ENCODE measurements around the gene LARGE1.

LARGE1 gene

DNA sequence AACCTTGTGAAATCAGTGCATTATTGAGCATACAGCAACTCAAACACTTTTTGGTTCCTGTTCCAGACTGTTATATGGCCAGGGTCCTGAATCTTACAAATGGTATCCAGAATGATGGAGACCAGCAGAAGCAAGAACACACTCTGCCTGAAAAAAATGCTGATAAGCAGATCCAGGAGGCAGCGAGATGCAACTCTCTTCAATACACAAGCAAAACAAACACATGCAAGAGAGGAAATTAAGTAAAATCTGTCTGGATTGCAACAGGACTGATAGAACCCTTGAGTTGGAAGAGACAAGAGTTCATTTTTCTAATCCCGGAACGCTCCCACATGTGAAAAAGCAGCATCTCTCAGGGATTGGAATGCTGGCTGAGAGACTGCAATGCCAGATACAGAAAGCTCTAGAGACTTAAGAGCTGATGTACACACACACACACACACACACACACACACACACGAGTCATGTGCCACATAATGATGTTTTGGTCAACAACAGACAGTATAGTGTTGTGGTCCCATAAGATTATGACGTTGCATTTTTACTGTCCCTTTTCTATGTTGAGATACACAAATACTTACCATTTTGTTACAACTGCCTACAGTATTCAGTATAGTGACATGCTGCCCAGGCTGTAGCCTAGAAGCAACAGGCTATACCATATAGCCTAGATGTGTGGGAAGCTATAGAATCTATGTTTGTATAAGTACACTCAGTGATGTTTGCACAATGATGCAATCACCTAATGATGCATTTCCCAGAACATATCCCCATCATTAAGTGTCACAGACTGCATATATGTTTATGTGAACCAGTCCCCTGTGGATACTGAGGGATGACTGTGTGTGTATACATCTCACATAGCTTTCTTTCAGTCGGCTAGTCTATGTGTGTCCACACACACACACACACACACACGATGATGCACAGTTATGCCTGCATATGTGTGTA, 406.6 kb downstream of the LARGE1 start:
- H3K4me1 ChIP-seq (ENCODE audit: control insufficient read depth, insufficient read depth, low read length) = peaks cover 8% of the 10 kb centered on the region
- no peaks in the 10 kb centered on the region for H3K9me3 ChIP-seq (ENCODE audit: control insufficient read depth, insufficient read depth, low read length)
- no peak overlapping the region for H3K27ac ChIP-seq (ENCODE audit: low read depth, low read length)
- H3K9ac ChIP-seq (ENCODE audit: low read depth, low read length) = no peak overlapping the region
- H3K36me3 ChIP-seq (ENCODE audit: control insufficient read depth, insufficient read depth, low read length) = no peaks in the 10 kb centered on the region
- H3K27me3 ChIP-seq (ENCODE audit: control insufficient read depth, insufficient read depth, low read length) = no peaks in the 10 kb centered on the region
- no peak overlapping the region for H3K4me3 ChIP-seq (ENCODE audit: low read depth, low read length)

DNA sequence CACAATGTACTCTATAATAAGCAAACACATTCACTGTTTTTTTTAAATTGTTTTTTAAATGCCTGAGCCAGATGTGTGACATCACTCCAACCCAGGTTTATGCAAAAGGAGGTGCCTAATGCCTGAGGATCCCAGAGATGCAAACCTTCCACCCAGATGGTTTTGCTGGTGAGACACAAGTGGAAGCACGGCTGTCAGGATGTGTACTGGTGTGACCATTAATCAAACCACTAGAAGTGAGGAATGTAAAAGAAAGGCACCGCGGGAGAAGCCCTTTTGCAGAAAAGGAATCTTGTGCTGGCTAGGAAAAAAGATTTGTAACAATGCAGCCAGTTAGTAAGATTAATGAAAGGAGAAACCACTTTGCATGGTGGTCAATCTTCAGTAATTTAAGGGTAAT, 407.4 kb downstream of the LARGE1 start:
- no peaks in the 10 kb centered on the region for H3K9me3 ChIP-seq (ENCODE audit: control insufficient read depth, insufficient read depth, low read length)
- H3K9ac ChIP-seq (ENCODE audit: low read depth, low read length) = no peak overlapping the region
- no peaks in the 10 kb centered on the region for H3K27me3 ChIP-seq (ENCODE audit: control insufficient read depth, insufficient read depth, low read length)
- no peaks in the 10 kb centered on the region for H3K36me3 ChIP-seq (ENCODE audit: control insufficient read depth, insufficient read depth, low read length)
- no peak overlapping the region for H3K4me3 ChIP-seq (ENCODE audit: low read depth, low read length)
- no peak overlapping the region for H3K27ac ChIP-seq (ENCODE audit: low read depth, low read length)
- peaks cover 8% of the 10 kb centered on the region for H3K4me1 ChIP-seq (ENCODE audit: control insufficient read depth, insufficient read depth, low read length)

DNA sequence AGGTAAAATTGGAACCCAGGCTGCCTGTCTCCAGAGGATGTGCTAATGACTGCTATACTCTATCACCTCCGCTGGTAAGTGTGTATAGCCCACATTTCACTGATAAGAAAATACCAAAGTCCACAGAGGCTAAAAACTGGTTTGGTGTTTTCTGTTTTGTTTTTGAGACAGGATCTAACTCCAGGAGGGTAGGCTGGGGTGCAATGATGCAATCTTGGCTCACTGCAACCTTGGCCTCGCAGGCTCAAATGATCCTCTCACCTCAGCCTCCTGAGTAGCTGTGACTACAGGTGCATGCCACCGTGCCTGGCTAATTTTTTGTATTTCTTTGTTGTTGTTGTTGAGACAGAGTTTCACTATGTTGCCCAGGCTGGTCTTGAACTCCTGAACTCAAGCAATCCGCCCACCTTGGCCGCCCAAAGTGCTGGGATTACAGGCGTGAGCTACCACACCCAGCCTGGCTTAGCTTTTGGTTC, 409.8 kb downstream of the LARGE1 start:
- Histone ChIP-seq H3K9me3 (ENCODE audit: control insufficient read depth, insufficient read depth, low read length) (no peaks in the 10 kb centered on the region), H3K4me1 (ENCODE audit: control insufficient read depth, insufficient read depth, low read length) (peaks cover 8% of the 10 kb centered on the region), H3K9ac (ENCODE audit: low read depth, low read length) (no peak overlapping the region), H3K36me3 (ENCODE audit: control insufficient read depth, insufficient read depth, low read length) (no peaks in the 10 kb centered on the region), H3K27ac (ENCODE audit: low read depth, low read length) (no peak overlapping the region), H3K27me3 (ENCODE audit: control insufficient read depth, insufficient read depth, low read length) (no peaks in the 10 kb centered on the region), H3K4me3 (ENCODE audit: low read depth, low read length) (no peak overlapping the region)

DNA sequence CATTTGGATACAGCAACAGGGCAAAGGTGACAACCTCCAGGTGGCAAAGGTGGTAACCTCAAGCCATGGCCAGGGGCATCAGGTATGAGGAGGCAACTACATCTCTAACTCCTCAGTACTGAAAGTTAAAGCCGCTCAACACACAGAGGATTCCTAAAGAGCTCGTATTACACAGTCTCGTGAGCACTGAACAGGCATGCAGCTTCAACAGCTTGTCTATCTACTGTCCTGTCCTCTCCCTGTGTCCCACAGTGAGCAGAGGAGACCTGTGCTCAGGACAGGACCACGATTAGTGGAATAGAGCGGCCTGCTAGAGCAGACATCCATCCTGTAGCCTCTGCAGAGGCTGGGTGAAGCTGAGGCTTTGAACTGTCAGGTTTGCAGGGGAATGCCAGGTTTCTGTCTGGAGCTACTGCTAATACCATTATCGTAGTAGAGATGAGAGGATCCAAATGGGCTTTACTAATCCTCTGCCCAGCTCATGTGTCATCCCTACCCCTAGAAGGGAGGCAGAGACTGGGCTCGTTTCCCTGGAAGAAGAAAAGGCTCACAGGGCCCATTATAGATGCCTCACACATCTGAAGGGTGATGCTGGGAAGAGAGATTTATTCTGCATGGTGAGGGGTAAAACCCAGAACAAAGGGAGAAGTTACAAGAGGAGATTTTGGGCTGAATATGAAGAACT, 415.2 kb downstream of the LARGE1 start:
- no peak overlapping the region for H3K4me3 ChIP-seq (ENCODE audit: low read depth, low read length)
- no peak overlapping the region for H3K9ac ChIP-seq (ENCODE audit: low read depth, low read length)
- no peaks in the 10 kb centered on the region for H3K4me1 ChIP-seq (ENCODE audit: control insufficient read depth, insufficient read depth, low read length)
- no peaks in the 10 kb centered on the region for H3K9me3 ChIP-seq (ENCODE audit: control insufficient read depth, insufficient read depth, low read length)
- H3K27ac ChIP-seq (ENCODE audit: low read depth, low read length) = no peak overlapping the region
- no peaks in the 10 kb centered on the region for H3K27me3 ChIP-seq (ENCODE audit: control insufficient read depth, insufficient read depth, low read length)
- H3K36me3 ChIP-seq (ENCODE audit: control insufficient read depth, insufficient read depth, low read length) = no peaks in the 10 kb centered on the region

DNA sequence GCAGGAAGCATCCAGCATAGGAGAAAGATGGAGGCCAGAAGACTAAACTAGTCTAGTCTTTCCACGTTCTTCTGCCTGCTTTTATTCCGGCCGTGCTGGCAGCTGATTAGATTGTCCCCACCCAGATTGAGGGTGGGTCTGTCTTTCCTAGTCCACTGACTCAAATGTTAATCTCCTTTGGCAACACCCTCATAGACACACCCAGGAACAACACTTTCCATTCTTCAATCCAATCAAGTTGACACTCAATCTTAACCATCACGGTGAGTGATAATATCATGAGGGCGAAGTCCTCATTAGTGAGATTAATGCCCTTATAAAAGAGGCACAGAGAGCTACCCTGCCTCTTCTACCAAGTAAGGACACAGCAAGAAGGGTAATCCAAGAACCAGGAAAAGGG, 424.2 kb downstream of the LARGE1 start:
- Histone ChIP-seq H3K27me3 (ENCODE audit: control insufficient read depth, insufficient read depth, low read length) (no peaks in the 10 kb centered on the region), H3K4me3 (ENCODE audit: low read depth, low read length) (no peak overlapping the region), H3K36me3 (ENCODE audit: control insufficient read depth, insufficient read depth, low read length) (no peaks in the 10 kb centered on the region), H3K9ac (ENCODE audit: low read depth, low read length) (no peak overlapping the region), H3K27ac (ENCODE audit: low read depth, low read length) (no peak overlapping the region), H3K4me1 (ENCODE audit: control insufficient read depth, insufficient read depth, low read length) (peaks cover 18% of the 10 kb centered on the region), H3K9me3 (ENCODE audit: control insufficient read depth, insufficient read depth, low read length) (no peaks in the 10 kb centered on the region)

DNA sequence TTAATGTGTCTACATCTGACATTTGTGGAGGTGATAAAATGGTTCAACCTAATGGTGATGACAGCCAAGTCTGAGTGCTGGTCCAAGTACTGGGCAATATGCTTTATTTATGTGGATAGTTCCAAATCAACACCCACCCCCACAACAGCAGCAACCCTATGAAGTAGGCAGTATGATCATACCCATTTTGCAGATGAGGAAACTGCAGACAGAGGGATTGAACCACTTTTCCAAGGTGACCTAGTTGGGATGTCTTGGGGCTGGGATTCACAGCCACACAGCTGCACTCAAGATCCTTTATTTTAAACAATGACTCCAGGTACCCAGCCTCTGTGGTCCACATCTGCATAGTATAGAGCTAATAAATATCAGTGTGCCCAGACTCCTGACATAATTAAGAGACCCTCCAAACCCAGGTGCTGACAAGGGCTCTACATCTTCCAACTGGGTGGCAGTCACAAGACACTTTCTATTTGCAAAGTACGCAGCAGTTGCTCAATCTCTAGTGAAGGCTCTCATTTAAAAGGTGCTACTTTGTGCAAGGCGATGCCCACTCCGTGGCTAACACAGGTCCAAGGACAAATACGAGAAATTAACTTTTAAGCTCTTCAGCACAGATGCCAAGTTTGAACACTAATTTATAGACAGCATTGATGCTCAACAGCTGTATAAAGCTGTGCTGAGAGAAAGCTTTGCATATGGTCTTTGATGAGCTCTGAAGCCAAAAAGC, 426.6 kb downstream of the LARGE1 start:
- H3K4me3 ChIP-seq (ENCODE audit: low read depth, low read length) = no peak overlapping the region
- no peak overlapping the region for H3K9ac ChIP-seq (ENCODE audit: low read depth, low read length)
- peaks cover 25% of the 10 kb centered on the region for H3K4me1 ChIP-seq (ENCODE audit: control insufficient read depth, insufficient read depth, low read length)
- H3K36me3 ChIP-seq (ENCODE audit: control insufficient read depth, insufficient read depth, low read length) = no peaks in the 10 kb centered on the region
- no peaks in the 10 kb centered on the region for H3K9me3 ChIP-seq (ENCODE audit: control insufficient read depth, insufficient read depth, low read length)
- no peaks in the 10 kb centered on the region for H3K27me3 ChIP-seq (ENCODE audit: control insufficient read depth, insufficient read depth, low read length)
- H3K27ac ChIP-seq (ENCODE audit: low read depth, low read length) = no peak overlapping the region

DNA sequence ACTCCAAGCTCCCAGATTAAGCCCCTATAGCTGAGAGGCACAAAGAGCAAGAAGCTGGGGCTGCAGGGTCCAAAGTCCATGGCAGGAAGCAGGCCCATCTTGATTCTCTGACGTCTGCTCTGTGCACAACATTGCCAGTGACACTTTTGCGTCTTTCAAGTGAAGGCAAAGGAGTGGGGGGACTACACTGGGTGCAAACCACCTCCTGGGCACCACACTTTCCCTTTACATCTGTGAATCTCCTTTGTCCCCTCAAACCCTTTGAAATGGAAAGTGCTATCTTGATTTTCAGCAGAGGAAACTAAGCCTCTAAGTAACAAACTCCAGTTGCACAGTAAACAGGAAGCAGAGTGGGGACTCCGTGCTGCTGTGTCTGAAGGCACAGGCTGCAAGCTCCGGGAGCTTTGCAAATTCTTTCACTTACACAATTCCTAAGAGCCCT, 428.0 kb downstream of the LARGE1 start:
- Histone ChIP-seq H3K27me3 (ENCODE audit: control insufficient read depth, insufficient read depth, low read length) (no peaks in the 10 kb centered on the region), H3K4me3 (ENCODE audit: low read depth, low read length) (no peak overlapping the region), H3K4me1 (ENCODE audit: control insufficient read depth, insufficient read depth, low read length) (peaks cover 25% of the 10 kb centered on the region), H3K36me3 (ENCODE audit: control insufficient read depth, insufficient read depth, low read length) (no peaks in the 10 kb centered on the region), H3K9ac (ENCODE audit: low read depth, low read length) (no peak overlapping the region), H3K9me3 (ENCODE audit: control insufficient read depth, insufficient read depth, low read length) (no peaks in the 10 kb centered on the region), H3K27ac (ENCODE audit: low read depth, low read length) (peak overlapping the region; percentile 79)

DNA sequence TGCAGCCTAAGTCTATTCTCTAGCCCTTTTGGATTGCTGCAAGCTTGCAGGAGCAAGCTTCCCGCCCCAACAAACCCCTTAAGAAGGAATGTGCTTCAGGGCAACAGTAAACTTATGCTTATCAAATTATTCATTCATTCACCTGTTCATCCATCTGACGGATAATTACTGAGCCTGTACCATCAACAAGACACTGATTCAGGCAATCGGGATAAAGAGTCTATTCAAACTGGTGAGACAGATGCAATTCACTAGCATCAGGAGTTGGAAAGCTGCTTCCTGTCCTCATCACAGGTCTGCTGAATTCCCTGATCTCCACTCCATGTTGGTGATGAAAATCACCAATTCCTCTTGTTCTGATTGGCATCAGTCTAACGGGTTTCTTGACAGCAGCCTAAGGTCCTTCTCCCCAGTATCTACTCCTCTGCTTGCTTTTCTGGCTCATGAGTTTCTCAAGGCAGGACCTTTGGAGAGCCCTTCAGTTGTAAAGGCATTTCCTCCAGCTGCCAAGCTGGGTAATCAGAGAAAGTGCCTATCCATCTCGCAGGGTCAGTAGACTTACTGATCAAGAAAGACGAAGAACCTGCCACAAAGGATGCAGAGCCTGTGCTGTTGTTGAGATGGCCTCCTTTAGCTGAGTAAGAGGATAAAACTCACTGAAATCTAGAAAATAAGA, 433.1 kb downstream of the LARGE1 start:
- Histone ChIP-seq H3K4me3 (ENCODE audit: low read depth, low read length) (no peak overlapping the region), H3K9ac (ENCODE audit: low read depth, low read length) (no peak overlapping the region), H3K9me3 (ENCODE audit: control insufficient read depth, insufficient read depth, low read length) (no peaks in the 10 kb centered on the region), H3K27me3 (ENCODE audit: control insufficient read depth, insufficient read depth, low read length) (no peaks in the 10 kb centered on the region), H3K36me3 (ENCODE audit: control insufficient read depth, insufficient read depth, low read length) (no peaks in the 10 kb centered on the region), H3K4me1 (ENCODE audit: control insufficient read depth, insufficient read depth, low read length) (peaks cover 17% of the 10 kb centered on the region), H3K27ac (ENCODE audit: low read depth, low read length) (no peak overlapping the region)

DNA sequence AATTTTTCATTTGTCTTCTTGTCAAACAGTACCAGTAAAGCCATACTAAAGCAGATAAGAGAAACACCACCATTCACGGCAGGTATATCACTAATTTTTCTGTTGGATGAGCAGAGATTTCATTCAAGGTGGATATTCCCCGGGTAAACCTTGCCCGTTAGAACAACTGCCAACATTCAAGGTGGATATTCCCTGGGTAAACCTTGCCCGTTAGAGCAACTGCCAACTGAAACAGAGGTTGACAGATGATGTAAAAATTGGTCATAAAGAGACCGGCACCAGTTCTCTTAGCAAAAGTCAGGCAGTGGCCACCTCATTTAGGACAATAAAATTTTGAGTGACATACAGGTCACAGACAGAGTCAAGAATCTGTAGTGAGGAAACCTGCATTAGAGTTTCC, 438.7 kb downstream of the LARGE1 start:
- Histone ChIP-seq H3K36me3 (ENCODE audit: control insufficient read depth, insufficient read depth, low read length) (no peaks in the 10 kb centered on the region), H3K27me3 (ENCODE audit: control insufficient read depth, insufficient read depth, low read length) (no peaks in the 10 kb centered on the region), H3K9ac (ENCODE audit: low read depth, low read length) (no peak overlapping the region), H3K4me1 (ENCODE audit: control insufficient read depth, insufficient read depth, low read length) (peaks cover 21% of the 10 kb centered on the region), H3K9me3 (ENCODE audit: control insufficient read depth, insufficient read depth, low read length) (no peaks in the 10 kb centered on the region), H3K27ac (ENCODE audit: low read depth, low read length) (no peak overlapping the region), H3K4me3 (ENCODE audit: low read depth, low read length) (no peak overlapping the region)
